Measurements from ENCODE around the gene CHCHD2.

GRCh38 chr7:56078196-56078595 is 28.1 kb downstream of the CHCHD2 start:
- no peak for TF ChIP-seq EZH2 (IDR thresholded peaks at IDR 0.05; ENCODE audit: borderline replicate concordance, low read depth, low read length, severe bottlenecking)
- TF ChIP-seq CTCF (IDR thresholded peaks at IDR 0.05; ENCODE audit: borderline replicate concordance, extremely low read depth, low read length, poor library complexity, severe bottlenecking): no peak

All from DND-41 (cell line).